ENCODE results near the gene JMJD6.
A peak's percentile ranks its signal among the peaks of the same experiment; 100 is the strongest.

The JMJD6 gene

DNA sequence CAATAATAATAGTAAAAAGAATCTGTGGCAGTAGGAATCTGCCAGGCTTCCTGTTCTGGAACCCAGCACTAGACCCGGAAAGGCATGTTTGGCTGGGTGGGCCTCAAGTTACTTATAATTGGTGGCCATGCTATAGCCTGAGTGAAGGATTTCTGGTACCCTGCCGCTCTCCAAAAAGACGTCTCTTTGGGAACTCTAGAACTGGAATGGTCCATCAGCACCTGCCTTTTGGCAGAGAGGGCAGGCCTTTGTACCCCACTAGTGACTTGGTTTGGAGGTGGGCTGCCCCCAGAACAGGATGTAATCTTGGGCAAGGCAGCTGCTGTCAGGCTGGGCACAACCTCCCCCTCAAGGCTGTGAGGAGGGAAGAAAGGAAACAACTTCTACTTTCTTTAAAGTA is 53.5 kb downstream of the JMJD6 start:
- DNase-seq (ENCODE audit: low read depth in 1 of 2, low spot score in 1 of 2) = no peak
- in situ Hi-C loops (cut with HindIII; ENCODE audit: low pct_unique_long_range_greater_than_20kb, low sequenced_read_pairs) = no loop called here
- no peak for TF ChIP-seq JUND (IDR thresholded peaks at IDR 0.05; ENCODE audit: low read depth)

DNA sequence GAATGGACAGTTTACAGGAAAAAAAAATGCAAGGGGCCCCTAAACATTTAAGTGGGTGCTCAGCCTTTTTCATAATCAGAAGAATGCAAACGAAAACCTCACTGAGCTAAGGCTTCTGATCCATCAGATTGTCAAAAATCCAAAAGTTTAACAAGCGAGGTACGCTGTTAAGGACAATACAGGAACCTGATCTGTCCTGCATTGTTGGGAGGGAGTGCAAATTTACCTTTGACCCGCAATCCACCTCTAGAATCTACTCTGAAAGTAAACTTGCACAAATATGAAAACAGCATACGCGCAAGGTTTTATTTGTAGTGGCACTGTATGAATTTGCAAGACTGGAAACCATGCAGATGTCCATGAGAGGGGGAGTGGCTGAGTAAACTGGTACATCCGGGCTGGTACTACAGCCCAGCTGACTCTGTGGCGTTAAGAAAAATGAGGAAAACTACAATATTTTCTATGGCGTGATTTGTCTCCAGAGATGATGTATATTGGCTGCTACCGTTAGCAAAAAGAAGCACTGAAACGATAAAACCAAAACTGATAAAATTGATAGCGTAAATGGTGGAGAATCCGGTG is 54.0 kb downstream of the JMJD6 start:
- no peak for TF ChIP-seq JUND (IDR thresholded peaks at IDR 0.05; ENCODE audit: low read depth)
- in situ Hi-C loops (cut with HindIII; ENCODE audit: low pct_unique_long_range_greater_than_20kb, low sequenced_read_pairs) = no loop called here

DNA sequence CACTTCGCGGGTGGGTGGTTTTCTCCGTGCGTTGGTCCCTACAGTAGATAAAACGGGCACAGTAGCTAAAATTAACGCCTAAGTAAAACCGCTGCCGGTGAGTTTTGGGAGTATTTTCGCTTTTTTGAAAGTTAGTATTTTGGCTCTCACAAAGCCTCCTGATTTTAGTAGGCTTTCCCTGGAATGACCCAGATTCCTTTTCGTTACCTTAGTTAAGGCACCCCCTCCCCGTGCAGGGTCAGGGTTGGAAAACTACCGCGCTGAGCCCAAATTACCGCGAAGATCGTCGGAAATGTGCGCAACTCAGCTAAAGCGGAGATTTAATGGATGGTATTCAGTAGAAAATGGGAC is 54.5 kb downstream of the JMJD6 start:
- in situ Hi-C loops (cut with HindIII; ENCODE audit: low pct_unique_long_range_greater_than_20kb, low sequenced_read_pairs) = no loop called here
- DNase-seq (ENCODE audit: low read depth in 1 of 2, low spot score in 1 of 2) = no peak
- TF ChIP-seq JUND (IDR thresholded peaks at IDR 0.05; ENCODE audit: low read depth) = no peak

More for the DNA sequence above, 54.0 kb downstream of the JMJD6 start:
- DNase-seq (ENCODE audit: low read depth in 1 of 2, low spot score in 1 of 2) = peak in 1 of 2 experiments; percentile 81

DNA sequence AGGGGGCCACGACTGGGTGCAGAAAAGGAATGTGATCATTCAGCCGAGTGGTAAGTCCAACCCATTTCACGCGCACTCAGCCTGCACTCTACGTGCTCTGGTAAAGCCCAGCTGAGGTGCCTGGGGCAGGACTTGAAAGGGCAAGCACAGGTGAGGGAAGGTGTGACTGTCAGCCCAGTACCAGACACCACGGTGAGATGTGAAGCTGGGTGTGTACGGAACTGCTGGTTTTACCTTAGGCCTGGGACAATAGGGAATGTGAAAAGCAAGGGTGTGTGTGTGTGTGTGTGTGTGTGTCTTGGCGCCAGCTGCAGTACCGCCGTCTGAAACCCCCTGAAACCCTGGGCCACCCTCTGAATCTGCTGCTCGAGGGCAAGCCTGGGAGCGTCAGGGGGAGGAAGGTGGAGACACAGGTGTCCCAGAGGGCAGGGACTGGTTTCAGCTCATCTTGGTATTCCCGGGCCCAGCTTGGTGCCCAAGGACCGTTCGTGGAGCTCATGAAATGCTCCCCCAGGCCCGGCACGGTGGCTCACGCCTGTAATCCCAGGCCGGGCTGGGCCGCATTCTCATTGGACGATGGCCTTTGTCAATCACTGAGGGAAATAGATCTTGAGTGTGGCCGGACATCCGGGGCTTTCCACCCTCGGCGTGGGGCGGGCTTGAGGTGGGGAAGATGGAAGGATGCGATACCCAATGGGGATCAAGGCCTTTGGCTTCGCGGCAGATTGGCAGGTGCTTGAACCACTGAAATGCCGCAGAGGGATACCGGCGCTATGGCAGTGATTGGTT is 55.1 kb downstream of the JMJD6 start:
- peak; percentile 98 to 100 for DNase-seq (ENCODE audit: low read depth in 1 of 2, low spot score in 1 of 2)
- TF ChIP-seq JUND (IDR thresholded peaks at IDR 0.05; ENCODE audit: low read depth) = no peak
- in situ Hi-C loops (cut with HindIII; ENCODE audit: low pct_unique_long_range_greater_than_20kb, low sequenced_read_pairs) = no loop called here

DNA sequence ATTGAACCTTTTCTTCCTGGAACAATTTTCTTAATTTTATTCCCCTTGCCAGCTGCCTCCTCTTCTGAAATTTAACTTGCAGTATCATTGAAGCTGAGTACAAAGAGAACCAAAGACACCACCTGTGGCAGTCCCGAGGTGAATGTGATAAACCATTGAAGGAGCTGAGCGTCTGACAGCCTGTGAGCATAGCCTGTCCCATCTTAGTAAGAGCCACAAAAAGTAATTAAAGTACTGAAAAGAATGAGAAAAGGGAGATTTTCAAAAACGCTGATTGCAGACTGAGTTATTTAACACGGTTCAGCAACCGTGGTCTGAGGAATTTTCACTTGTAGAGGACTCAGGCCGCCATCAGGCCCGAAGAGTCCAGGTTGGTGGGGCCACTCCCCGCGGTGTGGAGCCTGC is 55.7 kb downstream of the JMJD6 start:
- in situ Hi-C loops (cut with HindIII; ENCODE audit: low pct_unique_long_range_greater_than_20kb, low sequenced_read_pairs) = no loop called here
- no peak for DNase-seq (ENCODE audit: low read depth in 1 of 2, low spot score in 1 of 2)
- no peak for TF ChIP-seq JUND (IDR thresholded peaks at IDR 0.05; ENCODE audit: low read depth)

DNA sequence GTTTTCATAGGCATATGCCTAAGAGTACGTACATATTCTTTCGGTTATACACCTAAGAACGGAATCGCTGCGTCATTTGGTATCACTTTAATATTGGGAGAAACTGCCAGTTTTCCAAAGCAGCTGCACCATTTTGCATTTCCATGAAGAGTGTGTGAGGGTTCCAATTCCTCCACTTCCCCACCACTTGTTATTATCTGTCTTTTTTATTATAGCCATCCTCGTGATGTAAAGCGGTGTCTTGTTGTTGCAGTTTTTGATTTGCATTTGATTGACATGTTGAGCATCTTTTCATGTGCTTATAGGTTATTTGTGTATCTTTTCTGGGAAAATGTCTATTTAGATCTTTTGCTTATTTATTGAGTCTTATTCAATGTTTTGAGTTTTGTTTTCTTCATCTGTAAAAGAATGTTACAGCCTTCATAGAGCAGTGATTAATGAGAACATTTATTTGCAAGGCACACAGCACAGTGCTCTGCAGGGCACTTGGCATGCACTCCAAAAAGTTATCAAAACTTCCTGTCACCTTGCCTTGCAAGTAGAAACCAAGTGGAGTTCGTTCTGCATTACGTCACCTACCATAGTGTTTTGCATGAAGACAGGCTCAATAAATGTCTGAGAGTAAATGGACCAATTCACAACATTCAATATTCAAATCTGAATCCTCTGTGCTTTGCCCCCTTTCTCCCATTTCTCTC is 56.2 kb downstream of the JMJD6 start:
- DNase-seq (ENCODE audit: low read depth in 1 of 2, low spot score in 1 of 2) = no peak
- in situ Hi-C loops (cut with HindIII; ENCODE audit: low pct_unique_long_range_greater_than_20kb, low sequenced_read_pairs) = no loop called here
- TF ChIP-seq JUND (IDR thresholded peaks at IDR 0.05; ENCODE audit: low read depth) = no peak

All from T47D (cell line).